ENCODE results near the gene ABRAXAS1.

ABRAXAS1 gene

DNA sequence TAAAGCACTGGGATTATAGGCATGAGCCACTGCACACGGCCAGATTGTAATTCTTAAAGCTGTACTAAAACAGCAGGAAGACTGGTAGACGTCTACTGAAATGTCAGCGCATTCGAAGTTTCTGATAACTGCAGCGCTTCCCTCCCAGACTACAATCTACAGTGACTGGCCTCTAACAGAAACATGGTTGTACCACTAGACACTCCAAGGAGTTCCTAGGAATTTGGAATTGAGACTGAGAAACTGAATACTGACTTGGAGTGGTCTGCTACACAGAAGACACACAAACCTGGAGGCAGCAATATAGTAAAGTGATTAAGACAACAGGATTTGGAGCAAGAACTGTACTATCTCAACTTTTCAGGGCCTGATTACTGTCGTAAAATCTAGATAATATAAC is 30.2 kb downstream of the ABRAXAS1 start:
- no peak for DNase-seq (ENCODE audit: low read depth in 2 of 2)

DNA sequence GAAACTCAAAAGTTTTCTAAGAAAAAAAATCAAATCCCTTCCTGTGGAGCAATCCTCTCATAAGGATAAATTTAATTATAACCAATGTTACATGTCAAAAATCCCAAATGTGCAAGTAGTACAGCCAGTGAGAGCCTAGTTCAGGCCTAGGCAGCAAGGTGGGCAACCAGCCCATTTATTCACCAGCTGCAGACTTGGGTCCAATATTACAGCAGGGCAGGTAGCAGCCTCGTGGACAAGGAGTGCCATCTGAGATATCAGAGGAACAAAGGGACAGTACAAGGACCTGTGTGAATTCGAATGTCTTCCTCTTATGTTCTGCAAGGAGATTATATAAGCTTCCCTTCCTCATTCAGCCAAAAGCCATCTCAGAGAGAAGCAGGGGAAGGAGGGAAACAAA is 35.9 kb downstream of the ABRAXAS1 start:
- no peak for DNase-seq (ENCODE audit: low read depth in 2 of 2)

DNA sequence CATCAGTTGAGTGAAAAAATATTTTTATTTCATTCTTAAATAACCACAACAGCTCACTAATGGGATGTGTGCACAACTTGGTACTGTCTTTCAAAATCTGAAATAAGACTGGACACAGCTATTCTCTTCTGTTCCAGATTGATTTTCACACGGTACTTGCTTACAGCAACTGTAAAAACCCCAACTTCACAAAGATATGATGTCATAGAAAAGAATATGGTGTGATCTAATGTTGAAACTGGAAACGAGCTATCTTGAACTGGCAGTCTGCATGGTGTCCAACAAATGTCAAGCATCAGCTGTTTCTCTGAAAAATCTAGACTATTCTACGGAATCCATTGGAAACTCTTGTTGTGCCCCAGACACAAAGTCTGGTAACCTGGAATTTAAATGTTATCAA is 44.0 kb downstream of the ABRAXAS1 start:
- no peak for DNase-seq (ENCODE audit: low read depth in 2 of 2)

GRCh38 chr4:83440148-83440814 is 44.6 kb downstream of the ABRAXAS1 start:
- no peak for DNase-seq (ENCODE audit: low read depth in 2 of 2)

DNA sequence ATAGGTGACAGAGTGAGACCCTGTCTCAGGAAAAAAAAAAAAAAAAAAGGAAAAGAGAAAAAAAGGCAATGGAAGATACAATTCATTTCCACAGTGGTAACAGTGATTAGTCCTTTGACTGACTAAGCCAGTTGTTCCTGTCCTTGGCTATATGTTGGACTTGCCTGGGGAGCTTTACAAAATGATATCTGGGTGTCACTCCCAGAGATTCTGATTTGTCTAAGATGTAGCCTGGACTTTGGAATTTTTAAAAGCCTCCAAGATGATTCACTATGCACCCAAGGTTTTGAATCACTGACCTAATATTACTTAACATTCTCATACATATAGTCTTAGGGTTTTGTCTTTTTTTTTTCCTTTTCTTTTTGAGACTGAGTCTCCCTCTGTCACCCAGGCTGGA is 46.2 kb downstream of the ABRAXAS1 start:
- DNase-seq (ENCODE audit: low read depth in 2 of 2) = no peak

- no peak for DNase-seq (ENCODE audit: low read depth in 2 of 2)
Observed at GRCh38 chr4:83436680-83437079, 48.2 kb downstream of the ABRAXAS1 start.

- DNase-seq (ENCODE audit: low read depth in 2 of 2) = no peak
Observed at GRCh38 chr4:83431200-83431599, 53.7 kb downstream of the ABRAXAS1 start.

- DNase-seq (ENCODE audit: low read depth in 2 of 2) = no peak
Observed at GRCh38 chr4:83418211-83418610, 66.7 kb downstream of the ABRAXAS1 start.

DNA sequence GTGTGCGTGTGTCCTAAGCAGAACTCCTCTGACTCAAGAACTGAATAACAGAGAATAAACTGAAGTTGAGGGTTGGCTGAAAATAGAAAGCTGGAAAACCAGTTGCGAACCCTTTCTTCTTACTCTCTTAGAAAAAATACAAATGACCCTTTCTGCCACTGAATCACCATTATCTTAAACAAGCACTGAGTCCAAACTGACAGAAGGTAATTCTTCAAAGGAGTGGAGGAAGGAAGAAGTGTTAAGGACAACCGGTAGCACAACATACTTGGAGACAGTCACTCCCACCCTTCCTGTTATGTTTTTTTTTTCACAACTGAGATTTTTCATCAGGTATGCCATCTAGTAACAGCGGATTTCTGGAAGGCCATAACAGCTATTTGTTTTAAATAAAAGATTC is 67.3 kb downstream of the ABRAXAS1 start:
- no peak for DNase-seq (ENCODE audit: low read depth in 2 of 2)

DNA sequence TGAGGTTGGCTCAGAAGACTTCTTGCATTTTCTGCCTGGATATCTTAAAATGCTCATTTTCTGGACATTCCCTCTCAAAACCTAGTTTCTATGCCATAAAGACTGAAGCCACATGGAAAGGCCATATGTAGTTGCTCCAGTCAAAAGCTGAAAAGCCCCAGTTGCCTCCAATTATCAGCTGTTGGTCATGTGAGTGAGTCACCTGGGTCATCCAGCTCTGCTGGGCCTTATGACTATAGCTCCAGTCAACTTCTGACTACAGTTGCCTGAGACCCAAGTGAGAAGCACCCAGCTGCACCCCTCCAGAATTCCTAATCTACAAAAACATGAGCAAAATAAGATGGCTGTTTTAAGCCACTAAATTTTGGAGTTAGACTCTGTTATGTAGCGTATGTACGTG is 71.2 kb downstream of the ABRAXAS1 start:
- no peak for DNase-seq (ENCODE audit: low read depth in 2 of 2)
